HepG2 (cell line): Measurements from ENCODE around the gene FSD1. TPM values are rescaled to one million over a fixed set of nuclear protein-coding genes. Genes with fewer than 3 reads are reported as not detected.

Source experiments
- HMGXB4 ChIP-seq, 2 experiments: sonication (generic) in 1 of 2; formaldehyde crosslinking in 1 of 2; IDR thresholded peaks; 2 replicates each; pipeline versions ENCODE4 v1.4.0 to v1.6.1; 2018 to 2020; ENCODE audit warnings: missing genetic modification reagents in 2 of 2, borderline replicate concordance in 1 of 2, low read depth in 1 of 2, mild to moderate bottlenecking in 1 of 2, missing biosample characterization in 1 of 2
- SP2 ChIP-seq: sonication (generic); formaldehyde crosslinking; IDR thresholded peaks from 2 replicates; pipeline ENCODE4 v1.5.1; 2020; ENCODE audit warnings: mild to moderate bottlenecking, missing genetic modification reagents
- ZNF841 ChIP-seq: sonication (generic); formaldehyde crosslinking; IDR thresholded peaks from 2 replicates; pipeline ENCODE4 v1.8.1; 2023; ENCODE audit warnings: missing genetic modification reagents, borderline replicate concordance
- polyA plus RNA-seq, 8 experiments: library from polyadenylated mRNA; depleted of rRNA in 3 of 8; stranded (reverse) in 7 of 8; unstranded in 1 of 8; fragments of >200 nt; fragmentation: Illumina TruSeq in 4 of 8; extraction: Trizol in 4 of 8; gene quantifications; 2 replicates each; pipeline versions ENCODE4 v1.2.1 to v1.2.3, GENCODE V29; 2011 to 2016; ENCODE audit warnings: low read depth in 4 of 8, missing spikeins in 1 of 8, mixed read lengths in 1 of 8; ENCODE audit not compliant: insufficient read depth in 1 of 8
- total RNA-seq, 5 experiments: library from RNA; depleted of rRNA; stranded (reverse); fragments of >200 nt; fragmentation: Illumina TruSeq; extraction: Trizol; gene quantifications; 2 replicates each; pipeline ENCODE4 v1.2.3, GENCODE V29; 2016; ENCODE audit warnings: low read depth in 1 of 5
- TF ChIP-seq, protein P1 (sequence below), 2 experiments: fragments of 450-650 bp in 1 of 2; sonication (generic) in 1 of 2; formaldehyde crosslinking in 1 of 2; IDR thresholded peaks; 2 replicates each; pipeline versions ENCODE4 v1.6.1 to v1.8.0; 2016 to 2022; ENCODE audit warnings: antibody characterized with exemption in 1 of 2, mild to moderate bottlenecking in 1 of 2, missing genetic modification reagents in 1 of 2
- TF ChIP-seq, protein P2 (sequence below): sonication (generic); formaldehyde crosslinking; conservative IDR thresholded peaks from 2 replicates; pipeline ENCODE4 v1.4.0; 2020; ENCODE audit warnings: missing genetic modification reagents
- TF ChIP-seq, protein P3 (sequence below): sonication (generic); formaldehyde crosslinking; IDR thresholded peaks from 2 replicates; pipeline ENCODE4 v1.5.1; 2020; ENCODE audit warnings: mild to moderate bottlenecking, missing genetic modification reagents, moderate library complexity

Gene FSD1
- total and polyA plus RNA-seq, 2 of the 13 experiments (the other 11 are each of a cell fraction or from before 2014, with no cell fraction given): 0.29 to 0.66 TPM

DNA sequence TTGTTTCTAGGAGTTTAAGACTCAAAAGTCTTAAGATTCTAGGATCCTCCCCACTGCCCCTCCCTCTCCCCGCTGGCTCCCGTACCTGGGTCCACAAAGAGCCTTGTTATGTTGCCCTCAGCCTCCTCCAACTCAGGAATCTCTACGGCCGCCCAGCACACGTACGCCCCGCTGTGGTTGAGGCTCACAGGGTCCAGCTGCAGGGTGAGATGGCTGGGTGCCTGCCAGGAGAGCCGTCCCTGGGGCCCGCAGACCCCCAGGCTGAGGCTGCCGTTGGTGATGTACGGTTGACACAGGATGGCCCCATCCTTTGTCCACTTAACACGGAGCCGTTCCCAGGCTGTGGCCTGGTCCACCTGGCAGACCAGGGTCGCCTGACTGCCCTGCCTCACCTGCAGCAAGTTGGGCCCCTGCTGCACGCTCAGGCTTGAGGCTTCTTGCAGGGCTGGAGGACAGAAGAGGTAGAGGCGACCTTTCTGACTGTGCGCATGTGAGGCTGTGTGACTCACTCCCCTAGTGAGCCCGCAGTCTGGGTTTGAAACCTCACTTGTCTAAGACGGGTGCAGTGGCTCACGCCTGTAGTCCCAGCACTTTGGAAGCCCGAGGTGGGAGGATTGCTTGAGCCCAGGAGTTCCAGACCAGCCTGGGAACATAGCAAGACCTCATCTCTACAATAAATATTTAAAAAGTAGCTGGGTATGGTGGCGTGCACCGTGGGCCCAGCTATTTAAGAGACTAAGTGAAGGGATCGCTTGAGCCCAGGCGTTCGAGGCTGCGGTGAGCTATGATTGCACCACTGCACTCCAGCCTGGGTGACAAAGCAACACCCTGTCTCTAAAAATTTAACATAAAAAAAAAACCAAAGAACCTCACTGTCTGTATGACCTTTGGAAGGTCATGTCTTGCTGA is 6.2 kb upstream of the FSD1 start (continued):
- TF ChIP-seq, protein P1, sequence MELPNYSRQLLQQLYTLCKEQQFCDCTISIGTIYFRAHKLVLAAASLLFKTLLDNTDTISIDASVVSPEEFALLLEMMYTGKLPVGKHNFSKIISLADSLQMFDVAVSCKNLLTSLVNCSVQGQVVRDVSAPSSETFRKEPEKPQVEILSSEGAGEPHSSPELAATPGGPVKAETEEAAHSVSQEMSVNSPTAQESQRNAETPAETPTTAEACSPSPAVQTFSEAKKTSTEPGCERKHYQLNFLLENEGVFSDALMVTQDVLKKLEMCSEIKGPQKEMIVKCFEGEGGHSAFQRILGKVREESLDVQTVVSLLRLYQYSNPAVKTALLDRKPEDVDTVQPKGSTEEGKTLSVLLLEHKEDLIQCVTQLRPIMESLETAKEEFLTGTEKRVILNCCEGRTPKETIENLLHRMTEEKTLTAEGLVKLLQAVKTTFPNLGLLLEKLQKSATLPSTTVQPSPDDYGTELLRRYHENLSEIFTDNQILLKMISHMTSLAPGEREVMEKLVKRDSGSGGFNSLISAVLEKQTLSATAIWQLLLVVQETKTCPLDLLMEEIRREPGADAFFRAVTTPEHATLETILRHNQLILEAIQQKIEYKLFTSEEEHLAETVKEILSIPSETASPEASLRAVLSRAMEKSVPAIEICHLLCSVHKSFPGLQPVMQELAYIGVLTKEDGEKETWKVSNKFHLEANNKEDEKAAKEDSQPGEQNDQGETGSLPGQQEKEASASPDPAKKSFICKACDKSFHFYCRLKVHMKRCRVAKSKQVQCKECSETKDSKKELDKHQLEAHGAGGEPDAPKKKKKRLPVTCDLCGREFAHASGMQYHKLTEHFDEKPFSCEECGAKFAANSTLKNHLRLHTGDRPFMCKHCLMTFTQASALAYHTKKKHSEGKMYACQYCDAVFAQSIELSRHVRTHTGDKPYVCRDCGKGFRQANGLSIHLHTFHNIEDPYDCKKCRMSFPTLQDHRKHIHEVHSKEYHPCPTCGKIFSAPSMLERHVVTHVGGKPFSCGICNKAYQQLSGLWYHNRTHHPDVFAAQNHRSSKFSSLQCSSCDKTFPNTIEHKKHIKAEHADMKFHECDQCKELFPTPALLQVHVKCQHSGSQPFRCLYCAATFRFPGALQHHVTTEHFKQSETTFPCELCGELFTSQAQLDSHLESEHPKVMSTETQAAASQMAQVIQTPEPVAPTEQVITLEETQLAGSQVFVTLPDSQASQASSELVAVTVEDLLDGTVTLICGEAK (IDR thresholded peaks at IDR 0.05): no peak
- TF ChIP-seq, protein P1 (CRISPR knock-in tag; IDR thresholded peaks at IDR 0.05): 0 out of 2 replicates have a peak, but pooled peaks have one; percentile 21
- TF ChIP-seq, protein P2, sequence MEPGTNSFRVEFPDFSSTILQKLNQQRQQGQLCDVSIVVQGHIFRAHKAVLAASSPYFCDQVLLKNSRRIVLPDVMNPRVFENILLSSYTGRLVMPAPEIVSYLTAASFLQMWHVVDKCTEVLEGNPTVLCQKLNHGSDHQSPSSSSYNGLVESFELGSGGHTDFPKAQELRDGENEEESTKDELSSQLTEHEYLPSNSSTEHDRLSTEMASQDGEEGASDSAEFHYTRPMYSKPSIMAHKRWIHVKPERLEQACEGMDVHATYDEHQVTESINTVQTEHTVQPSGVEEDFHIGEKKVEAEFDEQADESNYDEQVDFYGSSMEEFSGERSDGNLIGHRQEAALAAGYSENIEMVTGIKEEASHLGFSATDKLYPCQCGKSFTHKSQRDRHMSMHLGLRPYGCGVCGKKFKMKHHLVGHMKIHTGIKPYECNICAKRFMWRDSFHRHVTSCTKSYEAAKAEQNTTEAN (CRISPR knock-in tag): no peak
- TF ChIP-seq HMGXB4 (CRISPR knock-in tag; IDR thresholded peaks at IDR 0.05; ENCODE audit: borderline replicate concordance in 1 of 2, low read depth in 1 of 2) (peak in 1 of 2 experiments; percentile 40; a peak in 1 of 4 replicates), SP2 (CRISPR knock-in tag) (0 out of 2 replicates have a peak, but pooled peaks have one; percentile 15), ZNF841 (no peak)
- TF ChIP-seq, protein P3, sequence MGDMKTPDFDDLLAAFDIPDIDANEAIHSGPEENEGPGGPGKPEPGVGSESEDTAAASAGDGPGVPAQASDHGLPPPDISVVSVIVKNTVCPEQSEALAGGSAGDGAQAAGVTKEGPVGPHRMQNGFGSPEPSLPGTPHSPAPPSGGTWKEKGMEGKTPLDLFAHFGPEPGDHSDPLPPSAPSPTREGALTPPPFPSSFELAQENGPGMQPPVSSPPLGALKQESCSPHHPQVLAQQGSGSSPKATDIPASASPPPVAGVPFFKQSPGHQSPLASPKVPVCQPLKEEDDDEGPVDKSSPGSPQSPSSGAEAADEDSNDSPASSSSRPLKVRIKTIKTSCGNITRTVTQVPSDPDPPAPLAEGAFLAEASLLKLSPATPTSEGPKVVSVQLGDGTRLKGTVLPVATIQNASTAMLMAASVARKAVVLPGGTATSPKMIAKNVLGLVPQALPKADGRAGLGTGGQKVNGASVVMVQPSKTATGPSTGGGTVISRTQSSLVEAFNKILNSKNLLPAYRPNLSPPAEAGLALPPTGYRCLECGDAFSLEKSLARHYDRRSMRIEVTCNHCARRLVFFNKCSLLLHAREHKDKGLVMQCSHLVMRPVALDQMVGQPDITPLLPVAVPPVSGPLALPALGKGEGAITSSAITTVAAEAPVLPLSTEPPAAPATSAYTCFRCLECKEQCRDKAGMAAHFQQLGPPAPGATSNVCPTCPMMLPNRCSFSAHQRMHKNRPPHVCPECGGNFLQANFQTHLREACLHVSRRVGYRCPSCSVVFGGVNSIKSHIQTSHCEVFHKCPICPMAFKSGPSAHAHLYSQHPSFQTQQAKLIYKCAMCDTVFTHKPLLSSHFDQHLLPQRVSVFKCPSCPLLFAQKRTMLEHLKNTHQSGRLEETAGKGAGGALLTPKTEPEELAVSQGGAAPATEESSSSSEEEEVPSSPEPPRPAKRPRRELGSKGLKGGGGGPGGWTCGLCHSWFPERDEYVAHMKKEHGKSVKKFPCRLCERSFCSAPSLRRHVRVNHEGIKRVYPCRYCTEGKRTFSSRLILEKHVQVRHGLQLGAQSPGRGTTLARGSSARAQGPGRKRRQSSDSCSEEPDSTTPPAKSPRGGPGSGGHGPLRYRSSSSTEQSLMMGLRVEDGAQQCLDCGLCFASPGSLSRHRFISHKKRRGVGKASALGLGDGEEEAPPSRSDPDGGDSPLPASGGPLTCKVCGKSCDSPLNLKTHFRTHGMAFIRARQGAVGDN (CRISPR knock-in tag): peak; percentile 59
